Calu3 (cell line): ENCODE measurements around the gene CDH13. TPM values are rescaled to one million over a fixed set of nuclear protein-coding genes. Genes with fewer than 3 reads are reported as not detected.

Experiments used
- BruUV-seq: library from RNA; stranded (reverse); fragments of 400-500 nt; replicated peaks from 2 replicates; lab custom pipeline; 2021; lab: Mats Ljungman, UMichigan
- CTCF ChIA-PET: fragments of 300-600 bp; sonication (Branson Sonifier 250); formaldehyde crosslinking; loops from one replicate; lab custom pipeline; 2022; ENCODE audit warnings: antibody characterized with exemption; lab: Charles Lee
- DNase-seq: peaks from one replicate; pipeline ENCODE4 v3.0.0; 2022
- H3K27ac Mint-ChIP-seq: one replicate; pipeline ENCODE4 v1.8.0; 2022; ENCODE audit warnings: mixed read lengths; ENCODE audit not compliant: unreplicated experiment
- H3K27me3 Mint-ChIP-seq: one replicate; pipeline ENCODE4 v1.8.0; 2022; ENCODE audit warnings: mixed read lengths; ENCODE audit not compliant: unreplicated experiment
- H3K36me3 Mint-ChIP-seq: one replicate; pipeline ENCODE4 v1.8.0; 2022; ENCODE audit warnings: mild to moderate bottlenecking, moderate library complexity, mixed read lengths; ENCODE audit not compliant: insufficient read depth, unreplicated experiment
- H3K4me1 Mint-ChIP-seq: one replicate; pipeline ENCODE4 v1.8.0; 2022; ENCODE audit warnings: mild to moderate bottlenecking, low read depth, mixed read lengths; ENCODE audit not compliant: unreplicated experiment
- H3K4me3 Mint-ChIP-seq: one replicate; pipeline ENCODE4 v1.8.0; 2022; ENCODE audit warnings: mild to moderate bottlenecking, low read depth, moderate library complexity, mixed read lengths; ENCODE audit not compliant: unreplicated experiment
- H3K9me3 Mint-ChIP-seq: one replicate; pipeline ENCODE4 v1.8.0; 2022; ENCODE audit warnings: low read depth, mixed read lengths; ENCODE audit not compliant: unreplicated experiment
- intact Hi-C: fragments of 100-400 bp; cut with micrococcal nuclease; formaldehyde crosslinking; loops from one replicate; pipeline ENCODE4 v1.10.0; 2022; ENCODE audit not compliant: unreplicated experiment
- total RNA-seq: library from RNA; stranded (reverse); gene quantifications from 2 replicates; pipeline ENCODE4 v1.2.3, GENCODE V29; 2022
- TF ChIP-seq, protein P1 (sequence below): fragments of 200-600 bp; IDR thresholded peaks from one replicate; pipeline ENCODE4 v1.8.0; 2022; ENCODE audit warnings: antibody characterized with exemption; ENCODE audit not compliant: unreplicated experiment

The CDH13 gene
- total RNA-seq, 1 experiment from 2014 or later, result not detected

DNA sequence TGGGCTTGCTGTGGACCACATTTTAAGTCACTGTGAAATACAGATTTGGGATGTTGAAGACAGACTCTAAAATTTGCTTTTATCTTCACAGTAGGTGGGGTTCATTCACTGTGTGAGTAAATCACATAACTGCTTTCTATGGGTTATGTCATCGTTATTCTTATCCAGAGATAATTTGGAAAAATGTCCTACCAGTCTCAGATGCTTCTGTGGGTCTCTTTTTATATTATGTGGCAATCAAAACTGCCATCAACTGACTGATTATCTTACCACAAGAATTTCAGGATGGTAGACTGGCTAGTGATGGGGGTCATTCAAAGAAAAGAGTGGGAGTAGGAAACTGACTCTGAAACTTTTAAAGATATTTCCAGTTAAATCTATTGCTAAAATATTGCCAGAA lies 1184.1 kb downstream of the CDH13 start:
- Mint-ChIP-seq H3K9me3 (no peaks in the 10 kb centered on the region), H3K27ac (no peak overlapping the region), H3K27me3 (no peaks in the 10 kb centered on the region), H3K4me1 (peaks cover 10% of the 10 kb centered on the region), H3K4me3 (no peak overlapping the region), H3K36me3 (peaks cover 36% of the 10 kb centered on the region)
- DNase-seq, result no peak
- intact Hi-C loops, result no loop called here
- TF ChIP-seq, protein P1, sequence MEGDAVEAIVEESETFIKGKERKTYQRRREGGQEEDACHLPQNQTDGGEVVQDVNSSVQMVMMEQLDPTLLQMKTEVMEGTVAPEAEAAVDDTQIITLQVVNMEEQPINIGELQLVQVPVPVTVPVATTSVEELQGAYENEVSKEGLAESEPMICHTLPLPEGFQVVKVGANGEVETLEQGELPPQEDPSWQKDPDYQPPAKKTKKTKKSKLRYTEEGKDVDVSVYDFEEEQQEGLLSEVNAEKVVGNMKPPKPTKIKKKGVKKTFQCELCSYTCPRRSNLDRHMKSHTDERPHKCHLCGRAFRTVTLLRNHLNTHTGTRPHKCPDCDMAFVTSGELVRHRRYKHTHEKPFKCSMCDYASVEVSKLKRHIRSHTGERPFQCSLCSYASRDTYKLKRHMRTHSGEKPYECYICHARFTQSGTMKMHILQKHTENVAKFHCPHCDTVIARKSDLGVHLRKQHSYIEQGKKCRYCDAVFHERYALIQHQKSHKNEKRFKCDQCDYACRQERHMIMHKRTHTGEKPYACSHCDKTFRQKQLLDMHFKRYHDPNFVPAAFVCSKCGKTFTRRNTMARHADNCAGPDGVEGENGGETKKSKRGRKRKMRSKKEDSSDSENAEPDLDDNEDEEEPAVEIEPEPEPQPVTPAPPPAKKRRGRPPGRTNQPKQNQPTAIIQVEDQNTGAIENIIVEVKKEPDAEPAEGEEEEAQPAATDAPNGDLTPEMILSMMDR, result no peak
- CTCF ChIA-PET, result interaction anchor here (0.6 to 0.7 kb wide), 2 partner anchors 14 to 163 kb away, joined by 4 read pairs; no protein-coding TSS in a partner anchor
- no TSS peak for BruUV-seq

DNA sequence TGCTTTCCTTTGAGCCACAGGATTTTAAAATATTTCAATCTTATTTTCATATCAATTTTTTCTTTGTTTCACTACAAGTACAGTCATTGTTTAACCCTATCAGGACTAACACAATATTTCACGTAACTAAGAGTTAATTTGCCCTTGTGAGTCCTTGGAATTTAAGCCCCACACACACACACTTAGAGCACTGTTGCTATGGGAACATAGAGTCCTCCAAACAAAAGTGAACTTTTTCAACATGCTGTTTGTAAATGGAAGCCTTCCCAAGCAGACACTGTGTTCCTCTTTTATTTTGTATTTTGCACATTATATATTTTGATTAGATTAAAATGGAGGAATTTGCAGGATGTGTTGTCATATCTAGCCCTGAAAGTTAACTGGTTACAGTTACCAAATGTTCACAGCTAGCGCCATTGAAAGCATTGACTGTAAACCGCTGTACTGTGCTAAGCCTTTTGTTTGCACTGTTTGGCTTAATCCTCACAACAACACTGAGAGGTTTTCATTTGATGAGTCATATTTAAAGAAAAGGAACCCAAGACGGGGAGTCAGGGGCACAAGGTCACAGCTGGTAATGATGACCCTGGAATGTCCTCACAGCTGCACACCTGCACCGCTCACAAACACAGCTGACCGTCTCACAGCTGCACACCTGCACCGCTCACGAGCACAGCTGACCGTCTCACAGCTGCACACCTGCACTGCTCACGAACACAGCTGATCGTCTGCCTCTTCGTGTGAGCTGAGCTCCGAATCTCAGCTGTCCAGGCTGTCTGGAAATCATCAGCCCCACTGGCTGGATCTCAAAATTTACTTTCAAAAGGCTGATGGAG lies 1187.3 kb downstream of the CDH13 start:
- intact Hi-C loops, result no loop called here
- TF ChIP-seq, protein P1, result no peak
- peaks cover 21% of the 10 kb centered on the region for H3K36me3 Mint-ChIP-seq
- CTCF ChIA-PET, result interaction anchor here (0.6 kb wide), 2 partner anchors 9 to 740 kb away, joined by 3 read pairs; no protein-coding TSS in a partner anchor
- no peaks in the 10 kb centered on the region for H3K9me3 Mint-ChIP-seq
- H3K27me3 Mint-ChIP-seq, result peaks cover 19% of the 10 kb centered on the region
- no peak overlapping the region for H3K4me3 Mint-ChIP-seq
- no peak overlapping the region for H3K27ac Mint-ChIP-seq
- H3K4me1 Mint-ChIP-seq, result peaks cover 6% of the 10 kb centered on the region
- peak; percentile 17 for DNase-seq
- no TSS peak for BruUV-seq

GRCh38 chr16:83814659-83814985 lies 1187.9 kb downstream of the CDH13 start:
- peaks cover 19% of the 10 kb centered on the region for H3K27me3 Mint-ChIP-seq
- intact Hi-C loops, result no loop called here
- no peaks in the 10 kb centered on the region for H3K9me3 Mint-ChIP-seq
- DNase-seq, result no peak
- no TSS peak for BruUV-seq
- no peak overlapping the region for H3K4me3 Mint-ChIP-seq
- H3K27ac Mint-ChIP-seq, result no peak overlapping the region
- no peaks in the 10 kb centered on the region for H3K4me1 Mint-ChIP-seq
- TF ChIP-seq, protein P1, result no peak
- CTCF ChIA-PET, result interaction anchor here (0.6 kb wide), 1 partner anchor 9 kb away, joined by 3 read pairs; no protein-coding TSS in a partner anchor
- H3K36me3 Mint-ChIP-seq, result peaks cover 15% of the 10 kb centered on the region

DNA sequence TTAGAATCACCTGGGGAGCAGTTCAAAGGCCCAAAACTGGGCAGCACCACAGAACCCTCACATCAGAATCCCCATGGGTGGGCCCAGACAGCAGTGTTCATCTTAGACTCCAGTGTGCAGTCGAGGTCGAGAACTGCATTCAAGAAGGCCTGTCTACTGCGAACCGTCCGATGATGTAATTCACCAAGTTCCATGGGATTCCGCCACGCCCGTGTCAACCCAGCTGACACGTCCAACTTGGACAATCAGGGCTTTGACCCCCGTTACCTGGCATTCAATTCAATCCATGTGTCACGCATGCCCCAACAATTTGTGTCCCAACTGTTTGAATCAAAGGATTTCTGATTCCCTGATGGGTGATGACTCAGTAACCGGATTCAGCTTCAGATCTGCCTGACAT lies 1190.3 kb downstream of the CDH13 start:
- DNase-seq, result no peak
- intact Hi-C loops, result no loop called here
- Mint-ChIP-seq H3K9me3 (no peaks in the 10 kb centered on the region), H3K4me1 (no peaks in the 10 kb centered on the region), H3K36me3 (no peaks in the 10 kb centered on the region), H3K27me3 (peaks cover 40% of the 10 kb centered on the region), H3K27ac (no peak overlapping the region), H3K4me3 (no peak overlapping the region)
- TF ChIP-seq, protein P1, result no peak
- BruUV-seq, result no TSS peak
- CTCF ChIA-PET, result no interaction called here
